GM23338 (cell line): Measurements from ENCODE around the gene LHFPL4. TPM values are rescaled to one million over a fixed set of nuclear protein-coding genes. Genes with fewer than 3 reads are reported as not detected.

Experiments
- ATAC-seq: fragments of 200-7000 bp; cut with Tn5 transposase; 3 replicates; pipeline ENCODE4 v1.9.1; 2020
- DNase-seq: peaks from one replicate; pipeline ENCODE4 v3.0.0-alpha.2; 2015; ENCODE audit warnings: low spot score
- H2AFZ ChIP-seq: fragments of 200-600 bp; sonication (generic); 2 replicates; pipeline ENCODE4 v1.8.0; 2016; ENCODE audit warnings: antibody characterized with exemption, mild to moderate bottlenecking, moderate library complexity
- H3F3A ChIP-seq: fragments of 200-600 bp; sonication (generic); replicated peaks from 2 replicates; pipeline ENCODE4 v1.8.0; 2017; ENCODE audit warnings: antibody characterized with exemption, mixed run types, low read depth
- H3K27ac ChIP-seq: fragments of 200-600 bp; sonication (generic); 2 replicates; pipeline ENCODE4 v1.6.1; 2016; ENCODE audit warnings: low read depth
- H3K27me3 ChIP-seq: fragments of 200-600 bp; sonication (generic); 2 replicates; pipeline ENCODE4 v1.8.0; 2016; ENCODE audit warnings: mild to moderate bottlenecking, mixed run types, moderate library complexity; ENCODE audit not compliant: insufficient read depth
- H3K36me3 ChIP-seq: fragments of 200-600 bp; sonication (generic); 2 replicates; pipeline ENCODE4 v1.8.0; 2016; ENCODE audit warnings: mild to moderate bottlenecking; ENCODE audit not compliant: insufficient read depth
- H3K4me1 ChIP-seq: fragments of 200-600 bp; sonication (generic); 2 replicates; pipeline ENCODE4 v1.8.0; 2016; ENCODE audit warnings: mild to moderate bottlenecking, moderate library complexity; ENCODE audit not compliant: insufficient read depth
- H3K4me2 ChIP-seq: fragments of 200-600 bp; sonication (generic); 2 replicates; pipeline ENCODE4 v1.7.1; 2017; ENCODE audit warnings: mixed run types
- H3K4me3 ChIP-seq: fragments of 200-600 bp; sonication (generic); 2 replicates; pipeline ENCODE4 v1.6.1; 2016; ENCODE audit warnings: mixed run types
- H3K79me2 ChIP-seq: fragments of 200-600 bp; sonication (generic); replicated peaks from 2 replicates; pipeline ENCODE4 v1.8.0; 2017; ENCODE audit warnings: mild to moderate bottlenecking; ENCODE audit not compliant: insufficient read depth
- H3K9me2 ChIP-seq: fragments of 200-600 bp; sonication (generic); 2 replicates; pipeline ENCODE4 v1.8.0; 2017; ENCODE audit not compliant: insufficient read depth
- H4K20me1 ChIP-seq: fragments of 200-600 bp; sonication (generic); replicated peaks from 2 replicates; pipeline ENCODE4 v1.8.0; 2017; ENCODE audit warnings: mild to moderate bottlenecking; ENCODE audit not compliant: insufficient read depth
- H3K27ac Mint-ChIP-seq: 2 replicates; pipeline ENCODE4 v1.8.0; 2020; ENCODE audit warnings: inconsistent platforms, mild to moderate bottlenecking, moderate library complexity, mixed read lengths
- H3K27me3 Mint-ChIP-seq: 3 replicates; pipeline ENCODE4 v1.8.0; 2022; ENCODE audit warnings: low read depth, mild to moderate bottlenecking, moderate library complexity, mixed read lengths, inconsistent platforms; ENCODE audit not compliant: insufficient read depth, poor library complexity
- H3K36me3 Mint-ChIP-seq: 3 replicates; pipeline ENCODE4 v1.8.0; 2021; ENCODE audit warnings: low read depth, mild to moderate bottlenecking, inconsistent platforms, moderate library complexity, mixed read lengths
- H3K4me1 Mint-ChIP-seq: 3 replicates; pipeline ENCODE4 v1.8.0; 2020; ENCODE audit warnings: mild to moderate bottlenecking, inconsistent platforms, mixed read lengths
- H3K4me3 Mint-ChIP-seq: 3 replicates; pipeline ENCODE4 v1.8.0; 2021; ENCODE audit warnings: moderate library complexity, mild to moderate bottlenecking, inconsistent platforms, mixed read lengths
- H3K9me3 Mint-ChIP-seq: 3 replicates; pipeline ENCODE4 v1.8.0; 2020; ENCODE audit warnings: moderate library complexity, mild to moderate bottlenecking, inconsistent platforms, mixed read lengths
- EZH2 ChIP-seq: fragments of 200-600 bp; sonication (generic); IDR thresholded peaks from one replicate; pipeline ENCODE4 v1.8.0; 2017; ENCODE audit warnings: antibody characterized with exemption, mild to moderate bottlenecking, low read depth; ENCODE audit not compliant: unreplicated experiment
- EZH2phosphoT487 ChIP-seq: fragments of 200-600 bp; sonication (generic); IDR thresholded peaks from one replicate; pipeline ENCODE4 v1.8.1; 2018; ENCODE audit warnings: antibody characterized with exemption; ENCODE audit not compliant: unreplicated experiment
- JUNB ChIP-seq: IDR thresholded peaks from one replicate; pipeline ENCODE4 v1.6.1; 2016; ENCODE audit warnings: antibody characterized with exemption; ENCODE audit not compliant: unreplicated experiment
- NANOG ChIP-seq: IDR thresholded peaks from 2 replicates; pipeline ENCODE4 v1.6.1; 2016; ENCODE audit warnings: antibody characterized with exemption, borderline replicate concordance
- STAT1 ChIP-seq: IDR thresholded peaks from one replicate; pipeline ENCODE4 v1.6.1; 2016; ENCODE audit warnings: antibody characterized with exemption; ENCODE audit not compliant: unreplicated experiment
- ZNF114 ChIP-seq: fragments of 250-450 bp; sonication (Bioruptor Pico); IDR thresholded peaks from 2 replicates; pipeline ENCODE4 v1.5.0; 2020; ENCODE audit warnings: mild to moderate bottlenecking, moderate library complexity
- ZNF331 ChIP-seq: fragments of 250-450 bp; sonication (Bioruptor Pico); IDR thresholded peaks from 2 replicates; pipeline ENCODE4 v1.5.0; 2020; ENCODE audit warnings: low read depth, mild to moderate bottlenecking, moderate library complexity
- polyA plus RNA-seq: library from polyadenylated mRNA; unstranded; fragments of >200 nt; fragmentation: Nextera tagmentation; extraction: Ambion mirVana; gene quantifications from 2 replicates; pipeline ENCODE4 v1.2.1, GENCODE V29; 2016
- total RNA-seq: library from RNA; depleted of rRNA; stranded (reverse); fragments of >200 nt; shearing (Covaris generic); gene quantifications from 2 replicates; pipeline ENCODE4 v1.2.3, GENCODE V29; 2014
- TF ChIP-seq, protein P1 (sequence below): IDR thresholded peaks from one replicate; pipeline ENCODE4 v1.6.1; 2018; ENCODE audit warnings: antibody characterized with exemption; ENCODE audit not compliant: unreplicated experiment
- TF ChIP-seq, protein P2 (sequence below): IDR thresholded peaks from 2 replicates; pipeline ENCODE4 v1.6.1; 2016; ENCODE audit warnings: antibody characterized with exemption
- TF ChIP-seq, protein P3 (sequence below), 2 experiments: fragments of 200-600 bp in 1 of 2; sonication (generic) in 1 of 2; conservative IDR thresholded peaks; 2 replicates each; pipeline versions ENCODE4 v1.5.1 to v1.6.1; 2016 to 2017; ENCODE audit warnings: antibody characterized with exemption in 2 of 2, low read depth in 2 of 2, mild to moderate bottlenecking in 2 of 2, moderate library complexity in 1 of 2
- TF ChIP-seq, protein P4 (sequence below): fragments of 250-450 bp; sonication (Bioruptor Pico); IDR thresholded peaks from 2 replicates; pipeline ENCODE4 v1.5.0; 2020; ENCODE audit warnings: mild to moderate bottlenecking, moderate library complexity

The LHFPL4 gene
- total and polyA plus RNA-seq, 2 experiments from 2014 or later: 2.3 to 11.5 TPM

GRCh38 chr3:9508781-9509180 lies 44.8 kb downstream of the LHFPL4 start:
- H3K36me3 ChIP-seq: no peaks in the 10 kb centered on the region
- peaks cover 7% of the 10 kb centered on the region for H4K20me1 ChIP-seq
- no peaks in the 10 kb centered on the region; the same call in 1 of the 2 replicates for H3F3A ChIP-seq
- H2AFZ ChIP-seq: 0 out of 2 replicates have a peak overlapping the region, but pooled peaks have one; percentile 14
- ATAC-seq (peak; percentile 95), DNase-seq (peak; percentile 83)
- H3K9me3 Mint-ChIP-seq: no peaks in the 10 kb centered on the region
- H3K4me3 ChIP-seq: peak overlapping the region; percentile 37; the same call in 1 of the 2 replicates
- TF ChIP-seq, protein P1, sequence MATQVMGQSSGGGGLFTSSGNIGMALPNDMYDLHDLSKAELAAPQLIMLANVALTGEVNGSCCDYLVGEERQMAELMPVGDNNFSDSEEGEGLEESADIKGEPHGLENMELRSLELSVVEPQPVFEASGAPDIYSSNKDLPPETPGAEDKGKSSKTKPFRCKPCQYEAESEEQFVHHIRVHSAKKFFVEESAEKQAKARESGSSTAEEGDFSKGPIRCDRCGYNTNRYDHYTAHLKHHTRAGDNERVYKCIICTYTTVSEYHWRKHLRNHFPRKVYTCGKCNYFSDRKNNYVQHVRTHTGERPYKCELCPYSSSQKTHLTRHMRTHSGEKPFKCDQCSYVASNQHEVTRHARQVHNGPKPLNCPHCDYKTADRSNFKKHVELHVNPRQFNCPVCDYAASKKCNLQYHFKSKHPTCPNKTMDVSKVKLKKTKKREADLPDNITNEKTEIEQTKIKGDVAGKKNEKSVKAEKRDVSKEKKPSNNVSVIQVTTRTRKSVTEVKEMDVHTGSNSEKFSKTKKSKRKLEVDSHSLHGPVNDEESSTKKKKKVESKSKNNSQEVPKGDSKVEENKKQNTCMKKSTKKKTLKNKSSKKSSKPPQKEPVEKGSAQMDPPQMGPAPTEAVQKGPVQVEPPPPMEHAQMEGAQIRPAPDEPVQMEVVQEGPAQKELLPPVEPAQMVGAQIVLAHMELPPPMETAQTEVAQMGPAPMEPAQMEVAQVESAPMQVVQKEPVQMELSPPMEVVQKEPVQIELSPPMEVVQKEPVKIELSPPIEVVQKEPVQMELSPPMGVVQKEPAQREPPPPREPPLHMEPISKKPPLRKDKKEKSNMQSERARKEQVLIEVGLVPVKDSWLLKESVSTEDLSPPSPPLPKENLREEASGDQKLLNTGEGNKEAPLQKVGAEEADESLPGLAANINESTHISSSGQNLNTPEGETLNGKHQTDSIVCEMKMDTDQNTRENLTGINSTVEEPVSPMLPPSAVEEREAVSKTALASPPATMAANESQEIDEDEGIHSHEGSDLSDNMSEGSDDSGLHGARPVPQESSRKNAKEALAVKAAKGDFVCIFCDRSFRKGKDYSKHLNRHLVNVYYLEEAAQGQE: no peak
- TF ChIP-seq, protein P2, sequence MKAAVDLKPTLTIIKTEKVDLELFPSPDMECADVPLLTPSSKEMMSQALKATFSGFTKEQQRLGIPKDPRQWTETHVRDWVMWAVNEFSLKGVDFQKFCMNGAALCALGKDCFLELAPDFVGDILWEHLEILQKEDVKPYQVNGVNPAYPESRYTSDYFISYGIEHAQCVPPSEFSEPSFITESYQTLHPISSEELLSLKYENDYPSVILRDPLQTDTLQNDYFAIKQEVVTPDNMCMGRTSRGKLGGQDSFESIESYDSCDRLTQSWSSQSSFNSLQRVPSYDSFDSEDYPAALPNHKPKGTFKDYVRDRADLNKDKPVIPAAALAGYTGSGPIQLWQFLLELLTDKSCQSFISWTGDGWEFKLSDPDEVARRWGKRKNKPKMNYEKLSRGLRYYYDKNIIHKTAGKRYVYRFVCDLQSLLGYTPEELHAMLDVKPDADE: no peak
- TF ChIP-seq EZH2: no peak
- TF ChIP-seq, protein P3, sequence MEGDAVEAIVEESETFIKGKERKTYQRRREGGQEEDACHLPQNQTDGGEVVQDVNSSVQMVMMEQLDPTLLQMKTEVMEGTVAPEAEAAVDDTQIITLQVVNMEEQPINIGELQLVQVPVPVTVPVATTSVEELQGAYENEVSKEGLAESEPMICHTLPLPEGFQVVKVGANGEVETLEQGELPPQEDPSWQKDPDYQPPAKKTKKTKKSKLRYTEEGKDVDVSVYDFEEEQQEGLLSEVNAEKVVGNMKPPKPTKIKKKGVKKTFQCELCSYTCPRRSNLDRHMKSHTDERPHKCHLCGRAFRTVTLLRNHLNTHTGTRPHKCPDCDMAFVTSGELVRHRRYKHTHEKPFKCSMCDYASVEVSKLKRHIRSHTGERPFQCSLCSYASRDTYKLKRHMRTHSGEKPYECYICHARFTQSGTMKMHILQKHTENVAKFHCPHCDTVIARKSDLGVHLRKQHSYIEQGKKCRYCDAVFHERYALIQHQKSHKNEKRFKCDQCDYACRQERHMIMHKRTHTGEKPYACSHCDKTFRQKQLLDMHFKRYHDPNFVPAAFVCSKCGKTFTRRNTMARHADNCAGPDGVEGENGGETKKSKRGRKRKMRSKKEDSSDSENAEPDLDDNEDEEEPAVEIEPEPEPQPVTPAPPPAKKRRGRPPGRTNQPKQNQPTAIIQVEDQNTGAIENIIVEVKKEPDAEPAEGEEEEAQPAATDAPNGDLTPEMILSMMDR (conservative IDR thresholded peaks at IDR 0.05; ENCODE audit: low read depth in 2 of 2): no peak
- no peak for TF ChIP-seq STAT1
- no peak for TF ChIP-seq NANOG
- TF ChIP-seq ZNF331 (CRISPR knock-in tag): no peak
- no peak for TF ChIP-seq ZNF114 (CRISPR knock-in tag)
- TF ChIP-seq EZH2phosphoT487: no peak
- no peak for TF ChIP-seq JUNB
- TF ChIP-seq, protein P4, sequence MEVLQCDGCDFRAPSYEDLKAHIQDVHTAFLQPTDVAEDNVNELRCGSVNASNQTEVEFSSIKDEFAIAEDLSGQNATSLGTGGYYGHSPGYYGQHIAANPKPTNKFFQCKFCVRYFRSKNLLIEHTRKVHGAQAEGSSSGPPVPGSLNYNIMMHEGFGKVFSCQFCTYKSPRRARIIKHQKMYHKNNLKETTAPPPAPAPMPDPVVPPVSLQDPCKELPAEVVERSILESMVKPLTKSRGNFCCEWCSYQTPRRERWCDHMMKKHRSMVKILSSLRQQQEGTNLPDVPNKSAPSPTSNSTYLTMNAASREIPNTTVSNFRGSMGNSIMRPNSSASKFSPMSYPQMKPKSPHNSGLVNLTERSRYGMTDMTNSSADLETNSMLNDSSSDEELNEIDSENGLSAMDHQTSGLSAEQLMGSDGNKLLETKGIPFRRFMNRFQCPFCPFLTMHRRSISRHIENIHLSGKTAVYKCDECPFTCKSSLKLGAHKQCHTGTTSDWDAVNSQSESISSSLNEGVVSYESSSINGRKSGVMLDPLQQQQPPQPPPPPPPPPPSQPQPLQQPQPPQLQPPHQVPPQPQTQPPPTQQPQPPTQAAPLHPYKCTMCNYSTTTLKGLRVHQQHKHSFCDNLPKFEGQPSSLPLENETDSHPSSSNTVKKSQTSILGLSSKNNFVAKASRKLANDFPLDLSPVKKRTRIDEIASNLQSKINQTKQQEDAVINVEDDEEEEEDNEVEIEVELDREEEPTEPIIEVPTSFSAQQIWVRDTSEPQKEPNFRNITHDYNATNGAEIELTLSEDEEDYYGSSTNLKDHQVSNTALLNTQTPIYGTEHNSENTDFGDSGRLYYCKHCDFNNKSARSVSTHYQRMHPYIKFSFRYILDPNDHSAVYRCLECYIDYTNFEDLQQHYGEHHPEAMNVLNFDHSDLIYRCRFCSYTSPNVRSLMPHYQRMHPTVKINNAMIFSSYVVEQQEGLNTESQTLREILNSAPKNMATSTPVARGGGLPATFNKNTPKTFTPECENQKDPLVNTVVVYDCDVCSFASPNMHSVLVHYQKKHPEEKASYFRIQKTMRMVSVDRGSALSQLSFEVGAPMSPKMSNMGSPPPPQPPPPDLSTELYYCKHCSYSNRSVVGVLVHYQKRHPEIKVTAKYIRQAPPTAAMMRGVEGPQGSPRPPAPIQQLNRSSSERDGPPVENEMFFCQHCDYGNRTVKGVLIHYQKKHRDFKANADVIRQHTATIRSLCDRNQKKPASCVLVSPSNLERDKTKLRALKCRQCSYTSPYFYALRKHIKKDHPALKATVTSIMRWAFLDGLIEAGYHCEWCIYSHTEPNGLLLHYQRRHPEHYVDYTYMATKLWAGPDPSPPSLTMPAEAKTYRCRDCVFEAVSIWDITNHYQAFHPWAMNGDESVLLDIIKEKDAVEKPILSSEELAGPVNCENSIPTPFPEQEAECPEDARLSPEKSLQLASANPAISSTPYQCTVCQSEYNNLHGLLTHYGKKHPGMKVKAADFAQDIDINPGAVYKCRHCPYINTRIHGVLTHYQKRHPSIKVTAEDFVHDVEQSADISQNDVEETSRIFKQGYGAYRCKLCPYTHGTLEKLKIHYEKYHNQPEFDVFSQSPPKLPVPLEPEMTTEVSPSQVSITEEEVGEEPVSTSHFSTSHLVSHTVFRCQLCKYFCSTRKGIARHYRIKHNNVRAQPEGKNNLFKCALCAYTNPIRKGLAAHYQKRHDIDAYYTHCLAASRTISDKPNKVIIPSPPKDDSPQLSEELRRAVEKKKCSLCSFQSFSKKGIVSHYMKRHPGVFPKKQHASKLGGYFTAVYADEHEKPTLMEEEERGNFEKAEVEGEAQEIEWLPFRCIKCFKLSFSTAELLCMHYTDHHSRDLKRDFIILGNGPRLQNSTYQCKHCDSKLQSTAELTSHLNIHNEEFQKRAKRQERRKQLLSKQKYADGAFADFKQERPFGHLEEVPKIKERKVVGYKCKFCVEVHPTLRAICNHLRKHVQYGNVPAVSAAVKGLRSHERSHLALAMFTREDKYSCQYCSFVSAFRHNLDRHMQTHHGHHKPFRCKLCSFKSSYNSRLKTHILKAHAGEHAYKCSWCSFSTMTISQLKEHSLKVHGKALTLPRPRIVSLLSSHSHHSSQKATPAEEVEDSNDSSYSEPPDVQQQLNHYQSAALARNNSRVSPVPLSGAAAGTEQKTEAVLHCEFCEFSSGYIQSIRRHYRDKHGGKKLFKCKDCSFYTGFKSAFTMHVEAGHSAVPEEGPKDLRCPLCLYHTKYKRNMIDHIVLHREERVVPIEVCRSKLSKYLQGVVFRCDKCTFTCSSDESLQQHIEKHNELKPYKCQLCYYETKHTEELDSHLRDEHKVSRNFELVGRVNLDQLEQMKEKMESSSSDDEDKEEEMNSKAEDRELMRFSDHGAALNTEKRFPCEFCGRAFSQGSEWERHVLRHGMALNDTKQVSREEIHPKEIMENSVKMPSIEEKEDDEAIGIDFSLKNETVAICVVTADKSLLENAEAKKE (CRISPR knock-in tag): no peak
- H3K4me3 Mint-ChIP-seq: no peak overlapping the region; the same call in 2 of the 3 replicates
- H3K4me1 Mint-ChIP-seq: peaks cover 7% of the 10 kb centered on the region; the same call in 2 of the 3 replicates
- H3K27me3 Mint-ChIP-seq: peaks cover 24% of the 10 kb centered on the region
- H3K4me1 ChIP-seq: peaks cover 4% of the 10 kb centered on the region; the same call in 1 of the 2 replicates
- H3K27ac Mint-ChIP-seq: no peak overlapping the region
- H3K27me3 ChIP-seq: peaks cover 22% of the 10 kb centered on the region
- H3K9me2 ChIP-seq: no peaks in the 10 kb centered on the region
- H3K4me2 ChIP-seq: peak overlapping the region; percentile 67; the same call in 1 of the 2 replicates
- no peaks in the 10 kb centered on the region for H3K36me3 Mint-ChIP-seq
- no peak overlapping the region for H3K27ac ChIP-seq
- no peaks in the 10 kb centered on the region for H3K79me2 ChIP-seq
